Esophagus muscularis mucosa (tissue), 4 donors: ENCODE results near the gene RFESD. TPM values are rescaled to one million over a fixed set of nuclear protein-coding genes. Genes with fewer than 3 reads are reported as not detected.

Experiments
- DNase-seq: peaks from one replicate; pipeline ENCODE4 v3.0.0-alpha.2; 2017; ENCODE audit errors: extremely low spot score
- H3K27ac ChIP-seq, 4 donors: fragments of 200-600 bp; sonication (generic); replicated peaks in 1 of 4; 1 replicate in 3 of 4; 2 replicates in 1 of 4; pipeline ENCODE4 v1.5.1; 2016 to 2019; ENCODE audit warnings: mild to moderate bottlenecking in 1 of 4
- H3K27me3 ChIP-seq, 4 donors: fragments of 200-600 bp; sonication (generic); one replicate each; pipeline versions ENCODE4 v1.5.1 to v1.6.0; 2016 to 2019
- H3K36me3 ChIP-seq, 4 donors: fragments of 200-600 bp; sonication (generic); one replicate each; pipeline ENCODE4 v1.5.1; 2016 to 2019
- H3K4me1 ChIP-seq, 4 donors: fragments of 200-600 bp; sonication (generic); one replicate each; pipeline ENCODE4 v1.5.1; 2016 to 2019
- H3K4me3 ChIP-seq, 4 donors: fragments of 200-600 bp; sonication (generic); 1 replicate in 2 of 4; 2 replicates in 2 of 4; pipeline ENCODE4 v1.5.1; 2016 to 2019; ENCODE audit warnings: mild to moderate bottlenecking in 4 of 4, moderate library complexity in 1 of 4
- H3K9me3 ChIP-seq, 4 donors: fragments of 200-600 bp; sonication (generic); 1 replicate in 3 of 4; 2 replicates in 1 of 4; pipeline ENCODE4 v1.5.1; 2016 to 2019
- EP300 ChIP-seq: sonication (generic); formaldehyde crosslinking; IDR thresholded peaks from one replicate; pipeline ENCODE4 v1.6.1; 2017; ENCODE audit warnings: antibody characterized with exemption
- POLR2A ChIP-seq: fragments of 450-650 bp; IDR thresholded peaks from one replicate; pipeline ENCODE4 v1.6.1; 2017; ENCODE audit warnings: antibody characterized with exemption, moderate library complexity, mild to moderate bottlenecking, low read depth
- POLR2AphosphoS5 ChIP-seq, 2 donors: sonication (generic); formaldehyde crosslinking; IDR thresholded peaks; one replicate each; pipeline ENCODE4 v1.6.1; 2017; ENCODE audit warnings: antibody characterized with exemption in 2 of 2
- WGBS: methylation state at CpG from one replicate; pipeline ENCODE4 v1.1.5; 2018; 5-methylcytosine and 5-hydroxymethylcytosine counted together
- intact Hi-C: fragments of 100-400 bp; cut with DNase I; formaldehyde crosslinking; loops from one replicate; pipeline ENCODE4 v1.15.1; 2023
- total RNA-seq, 4 donors: library from RNA; depleted of rRNA; stranded (reverse); fragments of >200 nt; gene quantifications; one replicate each; pipeline versions ENCODE4 v1.1.0 to v1.2.1, GENCODE V29; 2016
- TF ChIP-seq, protein P1 (sequence below), 3 experiments: fragments of 200-600 bp in 2 of 3; fragments of 450-650 bp in 1 of 3; sonication (generic) in 2 of 3; IDR thresholded peaks; one replicate each; pipeline ENCODE4 v1.5.1; 2017 to 2019; ENCODE audit warnings: antibody characterized with exemption in 3 of 3, mild to moderate bottlenecking in 2 of 3, moderate library complexity in 1 of 3

RFESD gene
- total RNA-seq, 4 donors from 2014 or later: 0.63 to 1.7 (median 0.84) TPM

DNA sequence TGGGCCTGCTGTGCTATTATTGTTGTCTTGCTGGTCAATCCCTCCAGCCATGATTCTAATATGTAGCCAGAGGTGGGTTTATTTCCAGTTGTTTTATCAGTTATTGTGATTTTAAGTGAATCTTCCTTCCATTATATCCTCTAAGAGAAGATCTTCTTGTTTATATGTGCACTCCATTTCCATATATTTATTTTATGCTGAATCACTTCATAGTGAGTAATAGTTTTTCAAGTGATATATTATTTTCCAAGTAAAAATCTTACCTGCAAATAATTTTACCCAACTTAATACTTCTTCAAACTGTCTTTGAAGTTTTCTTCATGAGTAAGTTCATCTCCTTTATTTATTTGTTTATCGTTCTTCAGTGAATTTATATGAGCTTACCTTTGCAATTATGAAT lies 40.2 kb upstream of the RFESD start:
- WGBS: 97% methylated on average over 1 of the region's 1 CpG
- Histone ChIP-seq H3K27ac (no peak overlapping the region), H3K4me1 (no peaks in the 10 kb centered on the region), H3K9me3 (no peaks in the 10 kb centered on the region), H3K4me3 (no peak overlapping the region), H3K36me3 (peaks cover 0 to 18% (median 7%) of the 10 kb centered on the region in 4 donors), H3K27me3 (peaks cover 0 to 6% (median 0%) of the 10 kb centered on the region in 4 donors)
- DNase-seq: no peak
- TF ChIP-seq POLR2A (no peak), EP300 (no peak), POLR2AphosphoS5 (IDR thresholded peaks at IDR 0.05) (no peak)
- TF ChIP-seq, protein P1, sequence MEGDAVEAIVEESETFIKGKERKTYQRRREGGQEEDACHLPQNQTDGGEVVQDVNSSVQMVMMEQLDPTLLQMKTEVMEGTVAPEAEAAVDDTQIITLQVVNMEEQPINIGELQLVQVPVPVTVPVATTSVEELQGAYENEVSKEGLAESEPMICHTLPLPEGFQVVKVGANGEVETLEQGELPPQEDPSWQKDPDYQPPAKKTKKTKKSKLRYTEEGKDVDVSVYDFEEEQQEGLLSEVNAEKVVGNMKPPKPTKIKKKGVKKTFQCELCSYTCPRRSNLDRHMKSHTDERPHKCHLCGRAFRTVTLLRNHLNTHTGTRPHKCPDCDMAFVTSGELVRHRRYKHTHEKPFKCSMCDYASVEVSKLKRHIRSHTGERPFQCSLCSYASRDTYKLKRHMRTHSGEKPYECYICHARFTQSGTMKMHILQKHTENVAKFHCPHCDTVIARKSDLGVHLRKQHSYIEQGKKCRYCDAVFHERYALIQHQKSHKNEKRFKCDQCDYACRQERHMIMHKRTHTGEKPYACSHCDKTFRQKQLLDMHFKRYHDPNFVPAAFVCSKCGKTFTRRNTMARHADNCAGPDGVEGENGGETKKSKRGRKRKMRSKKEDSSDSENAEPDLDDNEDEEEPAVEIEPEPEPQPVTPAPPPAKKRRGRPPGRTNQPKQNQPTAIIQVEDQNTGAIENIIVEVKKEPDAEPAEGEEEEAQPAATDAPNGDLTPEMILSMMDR (IDR thresholded peaks at IDR 0.05): no peak
- intact Hi-C loops: no loop called here

GRCh38 chr5:95609711-95610110 lies 36.9 kb upstream of the RFESD start:
- 44% methylated on average over 3 of the region's 3 CpGs for WGBS

GRCh38 chr5:95610546-95610945 lies 36.0 kb upstream of the RFESD start:
- Histone ChIP-seq H3K4me1 (no peaks in the 10 kb centered on the region), H3K9me3 (peaks cover 0 to 7% (median 2%) of the 10 kb centered on the region in 4 donors), H3K36me3 (no peaks in the 10 kb centered on the region), H3K4me3 (no peak overlapping the region), H3K27ac (no peak overlapping the region), H3K27me3 (peaks cover 0 to 6% (median 0%) of the 10 kb centered on the region in 4 donors)
- no peak for DNase-seq
- no peak for TF ChIP-seq EP300
- WGBS: 97% methylated on average over 7 of the region's 7 CpGs
- intact Hi-C loops: no loop called here

More at GRCh38 chr5:95609711-95610110, 36.9 kb upstream of the RFESD start:
- DNase-seq: no peak
- Histone ChIP-seq H3K36me3 (no peaks in the 10 kb centered on the region), H3K27ac (no peak overlapping the region), H3K4me1 (no peaks in the 10 kb centered on the region), H3K4me3 (no peak overlapping the region), H3K9me3 (peaks cover 0 to 7% (median 2%) of the 10 kb centered on the region in 4 donors), H3K27me3 (peaks cover 0 to 6% (median 0%) of the 10 kb centered on the region in 4 donors)
- TF ChIP-seq POLR2A: no peak
- no peak for TF ChIP-seq POLR2AphosphoS5 (IDR thresholded peaks at IDR 0.05)
- TF ChIP-seq, protein P1 (IDR thresholded peaks at IDR 0.05): no peak
- TF ChIP-seq EP300: no peak
- intact Hi-C loops: no loop called here

- peaks cover 0 to 6% (median 0%) of the 10 kb centered on the region in 4 donors for H3K27me3 ChIP-seq
- no peak for TF ChIP-seq POLR2AphosphoS5 (IDR thresholded peaks at IDR 0.05)
- no peak for TF ChIP-seq POLR2A
- no peak for TF ChIP-seq EP300
- TF ChIP-seq, protein P1 (IDR thresholded peaks at IDR 0.05): no peak
- peaks cover 0 to 7% (median 2%) of the 10 kb centered on the region in 4 donors for H3K9me3 ChIP-seq
- DNase-seq: no peak
- H3K4me1 ChIP-seq: no peaks in the 10 kb centered on the region
- H3K36me3 ChIP-seq: no peaks in the 10 kb centered on the region
- intact Hi-C loops: no loop called here
- H3K4me3 ChIP-seq: no peak overlapping the region
- no peak overlapping the region for H3K27ac ChIP-seq
- 95% methylated on average over 3 of the region's 3 CpGs for WGBS
These were observed 35.2 kb upstream of the RFESD start for GRCh38 chr5:95611396-95611795.

GRCh38 chr5:95613514-95613913 lies 33.1 kb upstream of the RFESD start:
- DNase-seq: no peak
- TF ChIP-seq POLR2AphosphoS5 (IDR thresholded peaks at IDR 0.05): no peak
- TF ChIP-seq EP300: no peak
- TF ChIP-seq, protein P1 (IDR thresholded peaks at IDR 0.05): no peak
- TF ChIP-seq POLR2A: no peak
- peaks cover 0 to 2% (median 0%) of the 10 kb centered on the region in 4 donors for H3K27me3 ChIP-seq
- no peak overlapping the region for H3K27ac ChIP-seq
- peaks cover 0 to 7% (median 2%) of the 10 kb centered on the region in 4 donors for H3K9me3 ChIP-seq
- H3K36me3 ChIP-seq: no peaks in the 10 kb centered on the region
- H3K4me3 ChIP-seq: no peak overlapping the region
- WGBS: 93% methylated on average over 1 of the region's 1 CpG
- intact Hi-C loops: no loop called here
- H3K4me1 ChIP-seq: no peaks in the 10 kb centered on the region
